IMR-90 (cell line): ENCODE data around the gene KLHL33. TPM values are rescaled to one million over a fixed set of nuclear protein-coding genes. Genes with fewer than 3 reads are reported as not detected.

Experiments
- ATAC-seq: fragments of 200-7000 bp; cut with Tn5 transposase; 2 replicates; pipeline ENCODE4 v1.9.1; 2020; ENCODE audit warnings: low read depth, mild to moderate bottlenecking, moderate library complexity
- BruUV-seq: library from RNA; stranded (reverse); fragments of 400-500 nt; replicated peaks from 2 replicates; lab custom pipeline; 2021; lab: Mats Ljungman, UMichigan
- CTCF ChIA-PET: fragments of 300-600 bp; formaldehyde crosslinking; extraction: SDS; loops from one replicate; lab custom pipeline; 2021; ENCODE audit warnings: antibody characterized with exemption; lab: Yijun Ruan, JAX
- POLR2A ChIA-PET: fragments of 300-600 bp; sonication (Branson Sonifier 250); formaldehyde crosslinking; loops from one replicate; lab custom pipeline; 2022; ENCODE audit warnings: antibody characterized with exemption; ENCODE audit not compliant: unreplicated experiment; lab: Charles Lee
- DNase-seq: peaks from one replicate; pipeline ENCODE4 v3.0.0; 2013
- H2AFZ ChIP-seq: replicated peaks from 2 replicates; pipeline ENCODE3; 2013; ENCODE audit warnings: low read length, mild to moderate bottlenecking; ENCODE audit not compliant: poor library complexity
- H2AK5ac ChIP-seq: 2 replicates; pipeline ENCODE4 v1.6.1; 2013; ENCODE audit warnings: low read depth, low read length, inconsistent platforms
- H2AK9ac ChIP-seq: replicated peaks from 2 replicates; pipeline ENCODE3; 2013; ENCODE audit warnings: mild to moderate bottlenecking, low read depth, low read length, moderate library complexity; ENCODE audit not compliant: poor library complexity
- H2BK120ac ChIP-seq: 2 replicates; pipeline ENCODE4 v1.6.1; 2013; ENCODE audit warnings: low read depth, low read length, inconsistent platforms
- H2BK15ac ChIP-seq: 3 replicates; pipeline ENCODE4 v1.6.1; 2013; ENCODE audit warnings: low read depth, low read length, inconsistent platforms
- H2BK20ac ChIP-seq: 2 replicates; pipeline ENCODE4 v1.6.1; 2013; ENCODE audit warnings: low read depth, mild to moderate bottlenecking, inconsistent platforms, low read length, moderate library complexity
- H2BK5ac ChIP-seq: 2 replicates; pipeline ENCODE4 v1.6.1; 2013; ENCODE audit warnings: mild to moderate bottlenecking, low read depth, low read length, inconsistent platforms; ENCODE audit not compliant: poor library complexity, severe bottlenecking
- H3K14ac ChIP-seq: replicated peaks from 2 replicates; pipeline ENCODE4 v1.6.1; 2013; ENCODE audit warnings: low read depth, low read length, inconsistent platforms
- H3K18ac ChIP-seq: 2 replicates; pipeline ENCODE4 v1.6.1; 2013; ENCODE audit warnings: low read depth, low read length, control low read depth
- H3K23ac ChIP-seq: 2 replicates; pipeline ENCODE4 v1.6.1; 2013; ENCODE audit warnings: low read depth, low read length, inconsistent platforms
- H3K27ac ChIP-seq: 2 replicates; pipeline ENCODE4 v1.5.1; 2013; ENCODE audit warnings: mild to moderate bottlenecking, control low read depth, low read length; ENCODE audit not compliant: insufficient read depth
- H3K27me3 ChIP-seq: 2 replicates; pipeline ENCODE4 v1.6.1; 2013; ENCODE audit warnings: low read length; ENCODE audit not compliant: control insufficient read depth, insufficient read depth
- H3K36me3 ChIP-seq: 2 replicates; pipeline ENCODE4 v1.6.1; 2013; ENCODE audit warnings: low read length, mixed read lengths; ENCODE audit not compliant: control insufficient read depth, insufficient read depth
- H3K4ac ChIP-seq: 2 replicates; pipeline ENCODE4 v1.6.1; 2013; ENCODE audit warnings: low read depth, low read length, inconsistent platforms
- H3K4me1 ChIP-seq: 2 replicates; pipeline ENCODE4 v1.6.1; 2013; ENCODE audit warnings: low read length, mixed read lengths; ENCODE audit not compliant: control insufficient read depth, insufficient read depth
- H3K4me2 ChIP-seq: 2 replicates; pipeline ENCODE4 v1.6.1; 2013; ENCODE audit warnings: low read depth, mild to moderate bottlenecking, control low read depth, low read length, moderate library complexity
- H3K4me3 ChIP-seq: 2 replicates; pipeline ENCODE4 v1.5.1; 2013; ENCODE audit warnings: low read depth, mild to moderate bottlenecking, control low read depth, low read length, moderate library complexity; ENCODE audit not compliant: insufficient read depth
- H3K56ac ChIP-seq: 2 replicates; pipeline ENCODE4 v1.6.1; 2013; ENCODE audit warnings: low read length, inconsistent platforms; ENCODE audit not compliant: insufficient read depth; ENCODE audit errors: extremely low read depth
- H3K79me1 ChIP-seq, 2 experiments: 2 replicates each; pipeline ENCODE4 v1.6.1; 2013; ENCODE audit warnings: low read length in 2 of 2, inconsistent platforms in 1 of 2, low read depth in 1 of 2
- H3K9ac ChIP-seq: 2 replicates; pipeline ENCODE4 v1.6.1; 2013; ENCODE audit warnings: low read depth, low read length, control low read depth
- H3K9me1 ChIP-seq: 2 replicates; pipeline ENCODE4 v1.6.1; 2013; ENCODE audit warnings: low read length, inconsistent platforms; ENCODE audit not compliant: insufficient read depth
- H3K9me3 ChIP-seq: 2 replicates; pipeline ENCODE4 v1.6.1; 2013; ENCODE audit warnings: low read length; ENCODE audit not compliant: control insufficient read depth, insufficient read depth
- H4K20me1 ChIP-seq: 2 replicates; pipeline ENCODE4 v1.6.1; 2013; ENCODE audit warnings: low read length, inconsistent platforms; ENCODE audit not compliant: insufficient read depth
- H4K5ac ChIP-seq: 2 replicates; pipeline ENCODE4 v1.6.1; 2013; ENCODE audit warnings: mild to moderate bottlenecking, low read depth, low read length, control low read depth
- H4K8ac ChIP-seq, 2 experiments: 2 replicates each; pipeline ENCODE4 v1.6.1; 2013; ENCODE audit warnings: low read depth in 2 of 2, low read length in 2 of 2, control low read depth in 1 of 2, inconsistent platforms in 1 of 2
- H4K91ac ChIP-seq: 2 replicates; pipeline ENCODE4 v1.6.1; 2013; ENCODE audit warnings: low read depth, low read length, inconsistent platforms; ENCODE audit not compliant: insufficient read depth
- CEBPB ChIP-seq: IDR thresholded peaks from 2 replicates; pipeline ENCODE4 v1.6.1; 2012; ENCODE audit warnings: low read depth, low read length, improper control_type of control experiment
- CHD1 ChIP-seq: IDR thresholded peaks from 2 replicates; pipeline ENCODE4 v1.6.1; 2012; ENCODE audit warnings: low read depth, low read length, improper control_type of control experiment
- CTCF ChIP-seq: conservative IDR thresholded peaks from 2 replicates; pipeline ENCODE4 v1.5.1; 2012; ENCODE audit warnings: mild to moderate bottlenecking, low read depth, low read length, improper control_type of control experiment
- FOS ChIP-seq: fragments of 150-350 bp; IDR thresholded peaks from 2 replicates; pipeline ENCODE4 v1.6.1; 2016; ENCODE audit warnings: low read depth, low read length
- MAZ ChIP-seq: IDR thresholded peaks from 2 replicates; pipeline ENCODE4 v1.6.1; 2012; ENCODE audit warnings: low read depth, mild to moderate bottlenecking, low read length, improper control_type of control experiment, moderate library complexity, borderline replicate concordance
- MXI1 ChIP-seq: IDR thresholded peaks from 2 replicates; pipeline ENCODE4 v1.6.1; 2012; ENCODE audit warnings: low read depth, mild to moderate bottlenecking, low read length, moderate library complexity, borderline replicate concordance
- POLR2A ChIP-seq: IDR thresholded peaks from 2 replicates; pipeline ENCODE4 v1.6.1; 2012; ENCODE audit warnings: mild to moderate bottlenecking, low read depth, low read length
- RAD21 ChIP-seq: IDR thresholded peaks from 2 replicates; pipeline ENCODE4 v1.6.1; 2012; ENCODE audit warnings: low read length, improper control_type of control experiment
- RCOR1 ChIP-seq: IDR thresholded peaks from 2 replicates; pipeline ENCODE4 v1.6.1; 2012; ENCODE audit warnings: mild to moderate bottlenecking, low read length, improper control_type of control experiment; ENCODE audit not compliant: insufficient replicate concordance
- RFX5 ChIP-seq: IDR thresholded peaks from 2 replicates; pipeline ENCODE4 v1.8.0; 2012; ENCODE audit warnings: low read depth, mild to moderate bottlenecking, low read length, moderate library complexity
- SMC3 ChIP-seq: fragments of 150-350 bp; IDR thresholded peaks from 2 replicates; pipeline ENCODE4 v1.6.1; 2016; ENCODE audit warnings: low read depth, mild to moderate bottlenecking, antibody characterized with exemption, low read length, moderate library complexity
- WGBS, 2 experiments: methylation state at CpG; one replicate each; pipeline versions ENCODE4 v1.1.5 to v1.1.7; 2013; ENCODE audit warnings: missing lambda C conversion rate in 2 of 2; ENCODE audit not compliant: insufficient read length in 1 of 2; ENCODE audit errors: extremely low coverage in 2 of 2; 5-methylcytosine and 5-hydroxymethylcytosine counted together
- dilution Hi-C: fragments of 300-500 bp; cut with HindIII; formaldehyde crosslinking; loops from one replicate; pipeline ENCODE4 v1.14.3; 2018; ENCODE audit warnings: low sequenced_read_pairs; ENCODE audit not compliant: unreplicated experiment
- in situ Hi-C: fragments of 300-500 bp; cut with MboI; formaldehyde crosslinking; loops from 3 replicates; pipeline ENCODE4 v1.14.3; 2019; ENCODE audit warnings: low sequenced_read_pairs, inconsistent platforms, mixed read lengths
- intact Hi-C: fragments of 100-400 bp; cut with micrococcal nuclease; formaldehyde crosslinking; loops from 2 replicates; pipeline ENCODE4 v1.10.0; 2022
- polyA plus RNA-seq, 3 experiments: library from polyadenylated mRNA; depleted of rRNA; stranded (reverse); fragments of >200 nt; gene quantifications; 2 replicates each; pipeline ENCODE4 v1.2.3, GENCODE V29; 2012; ENCODE audit warnings: low replicate concordance in 1 of 3
- total RNA-seq: library from RNA; depleted of rRNA; stranded (reverse); fragments of >200 nt; gene quantifications from 2 replicates; pipeline ENCODE4 v1.2.3, GENCODE V29; 2012
- TF ChIP-seq, protein P1 (sequence below): fragments of 150-350 bp; IDR thresholded peaks from 2 replicates; pipeline ENCODE4 v1.6.1; 2017; ENCODE audit warnings: mild to moderate bottlenecking, antibody characterized with exemption, low read length, low read depth
- TF ChIP-seq, protein P2 (sequence below): fragments of 150-350 bp; IDR thresholded peaks from 2 replicates; pipeline ENCODE4 v1.6.1; 2016; ENCODE audit warnings: low read depth, mild to moderate bottlenecking, low read length, moderate library complexity, borderline replicate concordance

KLHL33 gene
- total and polyA plus RNA-seq, 2 of the 4 experiments (the other 2 are of a cell fraction), result under 0.01 to 0.03 TPM

DNA sequence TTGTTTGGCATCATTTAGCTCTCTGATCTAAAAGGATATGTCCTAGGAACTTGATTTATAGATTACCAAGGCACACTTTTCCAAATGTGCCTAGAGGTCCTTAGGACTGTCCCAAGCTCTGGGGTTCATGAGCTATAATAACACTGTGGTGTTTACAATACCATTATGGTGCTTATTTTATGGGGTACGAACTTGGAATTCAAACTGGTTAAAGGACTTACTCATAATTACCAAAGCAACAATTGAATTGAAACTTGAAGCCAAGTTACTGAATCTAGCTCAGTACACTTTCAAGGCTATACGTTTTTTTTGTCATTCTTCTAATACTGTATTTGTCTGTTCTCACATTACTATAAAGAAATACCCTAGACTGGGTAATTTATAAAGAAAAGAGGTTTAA is 13.1 kb downstream of the KLHL33 start:
- no peak overlapping the region for H2AFZ ChIP-seq
- CTCF ChIA-PET, result no interaction called here
- dilution Hi-C loops, result no loop called here

More for the DNA sequence above, 13.1 kb downstream of the KLHL33 start:
- Histone ChIP-seq H2BK15ac (no peak overlapping the region), H3K9me3 (no peaks in the 10 kb centered on the region), H2BK120ac (no peak overlapping the region), H3K9ac (no peak overlapping the region), H3K4me3 (no peak overlapping the region), H3K18ac (no peak overlapping the region), H2AK9ac (no peak overlapping the region), H2BK20ac (no peak overlapping the region), H4K20me1 (no peaks in the 10 kb centered on the region), H3K14ac (no peak overlapping the region), H3K4ac (no peak overlapping the region), H3K56ac (no peak overlapping the region), H3K36me3 (no peaks in the 10 kb centered on the region), H3K79me1 (no peaks in the 10 kb centered on the region), H4K8ac (no peak overlapping the region), H3K27ac (no peak overlapping the region), H3K23ac (no peak overlapping the region), H3K27me3 (peaks cover 3% of the 10 kb centered on the region), H4K91ac (no peak overlapping the region), H3K9me1 (no peaks in the 10 kb centered on the region), H2BK5ac (no peak overlapping the region), H2AK5ac (no peak overlapping the region), H3K4me1 (0 out of 2 replicates have a peak, but pooled peaks cover 2% of the 10 kb centered on the region), H4K5ac (no peak overlapping the region), H3K4me2 (no peak overlapping the region)
- no peak for DNase-seq
- WGBS, 2 experiments, result no CpG with 5 or more reads among the region's 2 CpGs
- intact Hi-C loops (no loop called here), in situ Hi-C loops (no loop called here)
- TF ChIP-seq RFX5 (no peak), MXI1 (no peak), CHD1 (no peak), RAD21 (no peak), CEBPB (no peak), FOS (no peak), SMC3 (no peak), MAZ (no peak), POLR2A (no peak), CTCF (no peak), RCOR1 (no peak)
- TF ChIP-seq, protein P1, sequence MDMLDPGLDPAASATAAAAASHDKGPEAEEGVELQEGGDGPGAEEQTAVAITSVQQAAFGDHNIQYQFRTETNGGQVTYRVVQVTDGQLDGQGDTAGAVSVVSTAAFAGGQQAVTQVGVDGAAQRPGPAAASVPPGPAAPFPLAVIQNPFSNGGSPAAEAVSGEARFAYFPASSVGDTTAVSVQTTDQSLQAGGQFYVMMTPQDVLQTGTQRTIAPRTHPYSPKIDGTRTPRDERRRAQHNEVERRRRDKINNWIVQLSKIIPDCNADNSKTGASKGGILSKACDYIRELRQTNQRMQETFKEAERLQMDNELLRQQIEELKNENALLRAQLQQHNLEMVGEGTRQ, result no peak
- TF ChIP-seq, protein P2, sequence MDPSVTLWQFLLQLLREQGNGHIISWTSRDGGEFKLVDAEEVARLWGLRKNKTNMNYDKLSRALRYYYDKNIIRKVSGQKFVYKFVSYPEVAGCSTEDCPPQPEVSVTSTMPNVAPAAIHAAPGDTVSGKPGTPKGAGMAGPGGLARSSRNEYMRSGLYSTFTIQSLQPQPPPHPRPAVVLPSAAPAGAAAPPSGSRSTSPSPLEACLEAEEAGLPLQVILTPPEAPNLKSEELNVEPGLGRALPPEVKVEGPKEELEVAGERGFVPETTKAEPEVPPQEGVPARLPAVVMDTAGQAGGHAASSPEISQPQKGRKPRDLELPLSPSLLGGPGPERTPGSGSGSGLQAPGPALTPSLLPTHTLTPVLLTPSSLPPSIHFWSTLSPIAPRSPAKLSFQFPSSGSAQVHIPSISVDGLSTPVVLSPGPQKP, result no peak
- POLR2A ChIA-PET, result no interaction called here
- ATAC-seq, result no peak
- no TSS peak for BruUV-seq
